GM12801 (cell line): Measurements from ENCODE around the gene ADORA2B.

ENCODE experiments used
- TF ChIP-seq, protein P1 (sequence below): IDR thresholded peaks from one replicate; pipeline ENCODE4 v1.5.1; 2011; ENCODE audit warnings: control low read depth; ENCODE audit not compliant: insufficient read length; ENCODE audit errors: extremely low read depth

Gene ADORA2B

DNA sequence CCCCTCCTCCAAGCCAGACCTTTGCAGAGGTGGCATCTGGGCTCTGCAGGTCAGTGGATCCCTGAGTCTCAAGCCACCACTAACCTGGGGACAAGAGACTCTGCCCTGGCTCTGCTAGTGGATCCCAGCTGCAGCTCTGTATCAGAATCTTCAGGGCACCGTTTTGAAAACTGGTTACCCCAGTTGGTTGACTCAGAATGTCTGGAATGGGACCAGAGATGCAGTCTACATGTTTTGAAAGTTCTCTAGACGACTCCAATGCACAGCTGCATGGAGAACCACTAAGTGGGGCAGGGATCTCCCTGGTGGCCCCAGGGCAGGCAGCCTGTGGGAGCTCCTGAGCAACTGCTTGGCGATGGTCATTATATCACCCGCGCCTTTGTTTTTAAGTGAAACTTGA lies 34.1 kb upstream of the ADORA2B start:
- TF ChIP-seq, protein P1, sequence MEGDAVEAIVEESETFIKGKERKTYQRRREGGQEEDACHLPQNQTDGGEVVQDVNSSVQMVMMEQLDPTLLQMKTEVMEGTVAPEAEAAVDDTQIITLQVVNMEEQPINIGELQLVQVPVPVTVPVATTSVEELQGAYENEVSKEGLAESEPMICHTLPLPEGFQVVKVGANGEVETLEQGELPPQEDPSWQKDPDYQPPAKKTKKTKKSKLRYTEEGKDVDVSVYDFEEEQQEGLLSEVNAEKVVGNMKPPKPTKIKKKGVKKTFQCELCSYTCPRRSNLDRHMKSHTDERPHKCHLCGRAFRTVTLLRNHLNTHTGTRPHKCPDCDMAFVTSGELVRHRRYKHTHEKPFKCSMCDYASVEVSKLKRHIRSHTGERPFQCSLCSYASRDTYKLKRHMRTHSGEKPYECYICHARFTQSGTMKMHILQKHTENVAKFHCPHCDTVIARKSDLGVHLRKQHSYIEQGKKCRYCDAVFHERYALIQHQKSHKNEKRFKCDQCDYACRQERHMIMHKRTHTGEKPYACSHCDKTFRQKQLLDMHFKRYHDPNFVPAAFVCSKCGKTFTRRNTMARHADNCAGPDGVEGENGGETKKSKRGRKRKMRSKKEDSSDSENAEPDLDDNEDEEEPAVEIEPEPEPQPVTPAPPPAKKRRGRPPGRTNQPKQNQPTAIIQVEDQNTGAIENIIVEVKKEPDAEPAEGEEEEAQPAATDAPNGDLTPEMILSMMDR: no peak

DNA sequence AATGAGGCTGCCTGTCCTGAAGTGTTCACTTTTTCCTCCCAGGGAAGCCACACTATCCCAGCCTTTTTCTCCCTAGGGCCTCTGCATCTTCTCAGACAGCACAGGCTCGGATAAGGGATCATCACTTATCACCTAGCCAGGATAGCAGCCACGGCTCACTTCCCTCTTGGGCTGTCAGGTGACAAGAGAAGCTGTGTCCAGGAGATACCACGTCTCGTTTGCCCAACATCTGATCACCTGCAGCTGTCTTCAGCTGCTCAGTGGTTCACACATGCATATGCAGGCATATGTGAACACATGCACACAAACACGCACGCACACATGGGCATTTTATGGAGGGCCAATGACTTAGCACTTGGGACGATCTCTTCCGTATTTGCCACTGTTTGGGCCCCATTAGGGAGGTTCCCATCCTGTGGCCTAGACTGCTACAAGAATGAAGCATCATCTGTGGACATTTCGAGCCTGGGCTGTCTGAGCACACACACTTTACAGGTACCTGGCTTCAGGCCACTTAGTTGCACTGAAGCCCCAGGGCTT lies 32.4 kb upstream of the ADORA2B start:
- TF ChIP-seq, protein P1: no peak

DNA sequence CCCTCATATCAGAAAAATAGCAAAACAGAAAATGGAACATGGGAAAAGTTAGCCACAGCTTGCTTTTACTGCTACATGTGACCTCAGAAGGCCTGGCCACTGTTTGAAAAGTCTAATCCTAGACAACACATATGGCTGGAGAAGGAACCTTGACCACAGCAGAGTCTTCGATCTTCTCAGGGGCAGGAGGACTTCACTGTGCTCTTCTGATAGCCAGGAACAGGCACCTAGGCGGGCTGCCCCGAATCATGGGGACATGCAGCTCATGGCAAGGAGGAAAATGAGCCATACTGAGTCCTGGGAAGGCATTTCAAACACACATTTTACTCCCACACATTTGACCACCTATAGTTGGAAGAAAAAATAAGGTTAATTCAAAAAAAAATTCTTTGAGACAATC lies 31.1 kb upstream of the ADORA2B start:
- TF ChIP-seq, protein P1: no peak

DNA sequence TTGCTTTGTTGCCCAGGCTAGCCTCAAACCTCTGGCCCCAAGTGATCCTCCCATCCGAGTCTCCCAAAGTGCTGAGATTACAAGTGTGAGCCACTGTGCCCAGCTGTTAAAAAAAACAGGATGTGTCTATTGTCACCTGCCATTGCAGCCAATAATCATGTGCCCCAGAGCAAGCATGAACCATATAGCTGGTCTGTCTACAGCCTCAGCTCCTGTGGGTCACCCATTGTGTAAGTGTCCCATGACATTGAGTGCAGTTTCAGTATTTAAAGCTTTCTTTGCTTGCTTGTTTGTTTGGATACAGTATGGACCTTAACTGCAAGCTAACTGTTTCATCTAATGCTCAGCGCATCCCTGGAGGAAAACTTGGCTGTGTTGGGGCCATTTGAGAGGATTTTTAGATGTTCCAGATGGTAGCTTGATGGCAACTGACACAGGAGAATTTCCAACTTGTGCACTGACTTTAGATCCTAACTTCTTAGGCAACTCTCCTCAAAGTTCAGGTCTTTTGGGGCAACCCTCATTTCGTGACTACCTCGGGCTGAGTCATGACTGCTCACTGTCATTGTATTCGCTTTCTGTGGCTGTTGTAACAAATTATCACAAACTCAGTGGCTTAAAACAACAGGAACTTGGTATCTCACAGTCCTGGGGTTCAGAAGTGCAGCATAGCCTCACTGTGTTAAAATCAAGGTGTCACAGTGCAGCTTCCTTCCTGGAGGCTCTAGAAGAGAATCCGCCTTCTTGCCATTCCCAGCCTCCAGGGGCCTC lies 30.3 kb upstream of the ADORA2B start:
- TF ChIP-seq, protein P1: no peak

DNA sequence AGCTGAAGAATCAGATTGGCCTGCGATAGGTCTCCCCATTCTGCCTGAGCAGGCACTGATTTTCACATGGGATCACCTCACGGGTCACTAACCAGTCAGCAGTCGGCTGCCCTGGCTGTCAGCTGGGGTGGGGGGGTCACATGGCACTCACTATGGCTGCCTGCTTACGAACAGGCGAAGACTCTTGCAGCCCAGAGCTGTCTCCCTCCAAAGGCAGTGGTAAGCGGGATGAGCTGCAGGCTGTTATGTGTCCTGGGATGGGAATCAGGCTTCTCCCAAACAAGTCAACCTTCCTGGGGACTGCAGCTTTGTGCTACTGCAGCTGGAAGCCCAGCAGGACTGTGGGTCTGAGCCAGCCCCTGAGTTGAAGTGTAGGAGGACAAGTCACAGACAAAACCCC lies 29.0 kb upstream of the ADORA2B start:
- TF ChIP-seq, protein P1: no peak

DNA sequence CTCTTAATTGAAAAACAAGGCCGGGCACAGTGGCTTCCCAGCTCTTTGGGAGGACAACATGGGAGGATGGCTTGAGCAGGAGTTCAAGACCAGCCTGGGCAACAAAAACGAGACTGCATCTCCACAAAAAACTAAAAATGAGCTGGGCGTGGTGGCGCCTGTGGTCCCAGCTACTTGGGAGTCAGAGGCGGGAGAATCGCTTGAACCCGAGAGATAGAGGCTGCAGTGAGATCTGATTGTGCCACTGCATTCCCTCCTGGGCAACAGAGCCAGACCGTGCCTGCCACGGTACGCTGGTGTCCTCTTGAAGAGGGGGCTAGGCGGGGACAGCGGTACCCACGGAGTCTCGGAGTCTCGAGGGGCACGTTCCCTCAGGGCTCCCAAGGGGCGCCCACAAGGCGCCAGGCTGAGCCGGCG lies 27.9 kb upstream of the ADORA2B start:
- TF ChIP-seq, protein P1: no peak

DNA sequence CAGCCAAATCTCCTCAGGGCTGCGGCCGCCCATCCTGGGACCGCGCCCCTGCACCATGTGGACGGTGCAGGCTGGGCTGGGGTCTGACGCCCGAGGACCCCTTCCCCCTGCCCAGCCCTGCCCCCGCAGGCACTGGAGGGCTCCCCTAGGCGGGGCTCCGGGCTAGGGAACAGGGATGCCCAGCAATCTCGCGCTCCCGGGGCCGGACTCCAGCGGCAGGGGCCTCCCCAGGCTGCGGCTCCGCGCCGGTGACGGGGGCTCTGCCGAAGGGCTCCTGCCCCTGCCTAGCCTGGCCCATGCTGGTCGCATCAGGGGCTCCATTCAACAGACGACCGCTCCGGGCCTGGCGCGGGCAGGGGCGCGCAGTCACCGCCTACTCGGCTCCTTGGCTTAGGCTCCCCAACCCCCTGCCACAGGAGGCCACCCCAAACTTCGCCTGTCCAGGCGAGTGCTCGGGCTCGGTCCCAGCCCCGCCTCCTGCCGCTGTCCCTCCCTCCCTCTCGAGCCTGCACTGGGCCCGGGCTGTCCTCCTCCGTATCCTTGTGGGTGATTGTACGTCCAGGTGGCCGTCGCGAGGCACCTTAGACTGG lies 27.4 kb upstream of the ADORA2B start:
- TF ChIP-seq, protein P1: no peak
